MCF 10A (cell line): Measurements from ENCODE around the gene EPS8L1. TPM values are rescaled to one million over a fixed set of nuclear protein-coding genes. Genes with fewer than 3 reads are reported as not detected.
"Not testable (repeated sequence)": the region's sequence is repeated elsewhere in the genome, so short reads cannot be mapped to it uniquely, and the experiment has no call there.

ENCODE experiments used
- BruUV-seq: library from RNA; stranded (reverse); fragments of 400-500 nt; replicated peaks from 2 replicates; lab custom pipeline; 2021; lab: Mats Ljungman, UMichigan
- CTCF ChIA-PET: fragments of 300-600 bp; sonication (Branson Sonifier 250); formaldehyde crosslinking; extraction: SDS; loops from one replicate; lab custom pipeline; 2021; ENCODE audit warnings: antibody characterized with exemption, inconsistent platforms; lab: Yijun Ruan, JAX
- POLR2A ChIA-PET: fragments of 300-600, 350-650 bp; sonication (Branson Sonifier 250); formaldehyde crosslinking; extraction: SDS; loops from one replicate; lab custom pipeline; 2020; ENCODE audit warnings: antibody characterized with exemption, inconsistent platforms; lab: Yijun Ruan, JAX
- DNase-seq: peaks from one replicate; pipeline ENCODE4 v3.0.0-alpha.2; 2018; ENCODE audit not compliant: unreplicated experiment
- H3K27ac Mint-ChIP-seq: one replicate; pipeline ENCODE4 v1.8.0; 2022; ENCODE audit warnings: mild to moderate bottlenecking, low read depth, mixed read lengths; ENCODE audit not compliant: unreplicated experiment
- H3K27me3 Mint-ChIP-seq: one replicate; pipeline ENCODE4 v1.8.0; 2022; ENCODE audit warnings: mixed read lengths; ENCODE audit not compliant: insufficient read depth, unreplicated experiment
- H3K36me3 Mint-ChIP-seq: one replicate; pipeline ENCODE4 v1.8.0; 2022; ENCODE audit warnings: mild to moderate bottlenecking, moderate library complexity, mixed read lengths; ENCODE audit not compliant: insufficient read depth, unreplicated experiment
- H3K4me1 Mint-ChIP-seq: one replicate; pipeline ENCODE4 v1.8.0; 2022; ENCODE audit warnings: mixed read lengths; ENCODE audit not compliant: insufficient read depth, unreplicated experiment
- H3K4me3 Mint-ChIP-seq: one replicate; pipeline ENCODE4 v1.8.0; 2022; ENCODE audit warnings: mild to moderate bottlenecking, moderate library complexity, mixed read lengths; ENCODE audit not compliant: unreplicated experiment
- H3K9me3 Mint-ChIP-seq: one replicate; pipeline ENCODE4 v1.8.0; 2022; ENCODE audit warnings: mixed read lengths; ENCODE audit not compliant: unreplicated experiment
- CTCF ChIP-seq: fragments of 200-600 bp; IDR thresholded peaks from one replicate; pipeline ENCODE4 v1.8.0; 2022; ENCODE audit warnings: antibody characterized with exemption, mild to moderate bottlenecking; ENCODE audit not compliant: unreplicated experiment
- intact Hi-C: fragments of 100-400 bp; cut with micrococcal nuclease; formaldehyde crosslinking; loops from 2 replicates; pipeline ENCODE4 v1.14.1; 2022
- total RNA-seq: library from RNA; stranded (reverse); gene quantifications from 2 replicates; pipeline ENCODE4 v1.2.3, GENCODE V29; 2022

The EPS8L1 gene
- total RNA-seq, 1 experiment from 2014 or later = 17.9 TPM

- intact Hi-C loops = no loop called here
- CTCF ChIA-PET = interaction anchor here (1.0 to 1.2 kb wide), 2 partner anchors 8 to 11 kb away, joined by 4 to 5 read pairs; no protein-coding TSS in a partner anchor
- no peak overlapping the region for H3K4me3 Mint-ChIP-seq
- POLR2A ChIA-PET = no interaction called here
- BruUV-seq = no TSS peak
- no peaks in the 10 kb centered on the region for H3K4me1 Mint-ChIP-seq
- H3K27me3 Mint-ChIP-seq = no peaks in the 10 kb centered on the region
- peaks cover 8% of the 10 kb centered on the region for H3K36me3 Mint-ChIP-seq
- no peak for TF ChIP-seq CTCF
- H3K27ac Mint-ChIP-seq = no peak overlapping the region
- no peak for DNase-seq
- no peaks in the 10 kb centered on the region for H3K9me3 Mint-ChIP-seq
Observed at GRCh38 chr19:55036058-55036457, 39.6 kb upstream of the EPS8L1 start.

DNA sequence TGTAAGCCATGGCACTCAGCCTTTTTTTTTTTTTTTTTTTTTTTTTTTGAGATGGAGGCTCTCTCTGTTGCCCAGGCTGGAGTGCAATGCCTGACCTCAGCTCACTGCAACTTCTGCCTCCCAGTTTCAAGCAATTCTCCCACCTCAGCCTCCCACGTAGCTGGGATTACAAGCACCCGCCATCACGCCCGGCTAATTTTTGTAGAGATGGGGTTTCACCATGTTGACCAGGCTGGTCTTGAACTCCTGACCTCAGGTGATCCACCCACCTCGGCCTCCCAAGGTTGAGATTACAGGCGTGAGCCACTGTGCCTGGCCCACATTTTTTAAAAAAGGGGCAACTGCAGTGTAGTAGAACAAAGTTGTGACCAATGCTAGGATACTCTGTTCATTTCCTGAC, 38.1 kb upstream of the EPS8L1 start:
- intact Hi-C loops, H3K9me3 Mint-ChIP-seq, H3K4me1 Mint-ChIP-seq, H3K4me3 Mint-ChIP-seq, DNase-seq, BruUV-seq, POLR2A ChIA-PET, H3K27ac Mint-ChIP-seq, H3K27me3 Mint-ChIP-seq: not testable (repeated sequence)
- H3K36me3 Mint-ChIP-seq = peaks cover 23% of the 10 kb centered on the region
- CTCF ChIA-PET = interaction anchor here (0.6 kb wide), 2 partner anchors 14 to 118 kb away, joined by 3 to 5 read pairs; no protein-coding TSS in a partner anchor

GRCh38 chr19:55040654-55041053, 35.0 kb upstream of the EPS8L1 start:
- H3K36me3 Mint-ChIP-seq = peaks cover 51% of the 10 kb centered on the region
- DNase-seq, intact Hi-C loops, POLR2A ChIA-PET, H3K4me1 Mint-ChIP-seq, H3K9me3 Mint-ChIP-seq, CTCF ChIA-PET, BruUV-seq, H3K4me3 Mint-ChIP-seq, H3K27ac Mint-ChIP-seq, H3K27me3 Mint-ChIP-seq: not testable (repeated sequence)

- Mint-ChIP-seq H3K27me3 (no peaks in the 10 kb centered on the region), H3K4me1 (no peaks in the 10 kb centered on the region), H3K36me3 (peaks cover 57% of the 10 kb centered on the region), H3K4me3 (no peak overlapping the region), H3K27ac (no peak overlapping the region), H3K9me3 (no peaks in the 10 kb centered on the region)
- no peak for DNase-seq
- no TSS peak for BruUV-seq
- intact Hi-C loops = no loop called here
- no peak for TF ChIP-seq CTCF
- CTCF ChIA-PET = no interaction called here
- POLR2A ChIA-PET = no interaction called here
Observed at GRCh38 chr19:55041244-55041626, 34.4 kb upstream of the EPS8L1 start.

- Mint-ChIP-seq H3K27me3 (no peaks in the 10 kb centered on the region), H3K9me3 (no peaks in the 10 kb centered on the region), H3K4me1 (no peaks in the 10 kb centered on the region), H3K27ac (no peak overlapping the region), H3K4me3 (no peak overlapping the region), H3K36me3 (peaks cover 60% of the 10 kb centered on the region)
- POLR2A ChIA-PET = no interaction called here
- no peak for TF ChIP-seq CTCF
- CTCF ChIA-PET = no interaction called here
- intact Hi-C loops = no loop called here
- DNase-seq = no peak
- no TSS peak for BruUV-seq
Observed at GRCh38 chr19:55041627-55042343, 33.9 kb upstream of the EPS8L1 start.
